Renal cortex interstitium (tissue), 11 donors: Measurements from ENCODE around the gene TCF4. TPM values are rescaled to one million over a fixed set of nuclear protein-coding genes. Genes with fewer than 3 reads are reported as not detected.

Source experiments
- DNase-seq, 11 donors: peaks; one replicate each; pipeline ENCODE4 v3.0.0-alpha.2; 2013; ENCODE audit warnings: low read depth in 9 of 11, low spot score in 4 of 11; ENCODE audit errors: extremely low read depth in 1 of 11
- polyA plus RNA-seq, 3 donors: library from polyadenylated mRNA; unstranded; fragments of 120-200 nt; gene quantifications; one replicate each; pipeline ENCODE4 v1.2.1, GENCODE V29; 2013; ENCODE audit not compliant: insufficient read length in 3 of 3

The TCF4 gene
- polyA plus RNA-seq, 3 donors, result 70.9 to 79.8 (median 71.1) TPM

GRCh38 chr18:55306359-55307024 lies 281.5 kb downstream of the TCF4 start:
- DNase-seq, result no peak

GRCh38 chr18:55302167-55302833 lies 285.7 kb downstream of the TCF4 start:
- DNase-seq, result no peak

- DNase-seq, result no peak
These were observed 286.2 kb downstream of the TCF4 start for GRCh38 chr18:55301824-55302166.

GRCh38 chr18:55300936-55301531 lies 287.0 kb downstream of the TCF4 start:
- DNase-seq, result no peak

DNA sequence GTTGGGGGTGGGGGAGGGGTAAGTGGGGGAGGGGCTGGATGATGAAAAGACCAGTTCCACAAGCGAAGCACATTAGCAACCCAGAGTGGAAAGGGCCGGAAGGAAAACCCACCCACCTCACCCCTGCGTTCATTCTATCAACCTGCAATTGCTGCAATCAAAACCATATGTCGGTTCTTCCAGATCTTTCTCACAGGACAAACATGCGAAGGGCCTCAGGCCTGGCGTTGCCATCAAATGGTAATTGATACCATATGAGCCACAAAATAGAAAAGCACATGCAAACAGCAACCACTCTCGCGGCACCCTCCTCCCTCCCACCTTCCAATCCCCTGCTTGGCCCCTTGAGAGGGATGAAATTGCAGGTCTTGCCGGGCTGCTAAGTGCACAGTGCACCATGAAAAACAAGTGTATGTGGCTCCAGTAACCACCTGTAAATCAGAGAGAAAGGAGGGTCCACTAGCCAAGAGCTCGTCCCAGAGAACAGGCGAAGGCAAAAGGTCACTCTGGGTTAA lies 287.5 kb downstream of the TCF4 start:
- peak in 1 of 11 donors; percentile 32 for DNase-seq

DNA sequence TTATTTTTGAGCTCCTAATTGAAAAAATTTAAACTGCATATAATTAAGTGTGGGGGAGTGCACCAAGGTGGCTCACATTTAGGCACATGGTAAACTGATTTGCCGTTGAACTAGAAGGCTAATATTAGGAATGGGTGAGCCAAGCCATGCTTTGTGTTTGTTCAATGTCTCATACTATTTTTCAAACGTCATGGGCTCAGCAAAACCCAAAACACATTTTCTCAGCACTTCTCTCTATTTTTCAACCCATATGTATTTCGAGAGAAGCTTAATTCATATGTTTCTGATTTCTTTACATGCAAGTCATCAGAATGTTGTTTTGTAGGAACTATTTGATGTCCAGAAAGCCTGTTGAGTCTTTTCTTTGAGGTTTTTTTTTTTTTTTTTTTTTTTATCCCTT lies 291.2 kb downstream of the TCF4 start:
- no peak for DNase-seq

- DNase-seq, result no peak
These were observed 291.9 kb downstream of the TCF4 start for GRCh38 chr18:55296115-55296514.

GRCh38 chr18:55290898-55291297 lies 297.1 kb downstream of the TCF4 start:
- no peak for DNase-seq

GRCh38 chr18:55289775-55290174 lies 298.2 kb downstream of the TCF4 start:
- DNase-seq, result no peak

DNA sequence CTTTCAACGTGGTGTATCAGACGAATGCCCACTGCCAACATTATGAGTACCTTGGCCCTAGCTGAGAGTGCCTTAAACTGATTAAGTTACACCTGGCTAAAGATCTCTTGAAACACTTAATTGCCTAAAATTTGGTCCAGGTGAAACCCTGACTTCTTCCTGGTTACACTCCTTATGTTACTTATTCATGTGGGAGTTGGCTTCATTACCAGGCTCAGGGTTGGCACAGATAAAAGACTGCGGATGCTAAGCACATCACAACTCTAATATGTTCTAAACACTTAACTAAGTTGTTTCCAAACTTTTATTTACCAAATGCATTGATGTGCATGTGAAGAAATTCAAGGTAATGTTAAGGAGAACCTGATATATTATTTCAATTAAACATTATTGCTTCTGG lies 298.9 kb downstream of the TCF4 start:
- DNase-seq, result no peak

DNA sequence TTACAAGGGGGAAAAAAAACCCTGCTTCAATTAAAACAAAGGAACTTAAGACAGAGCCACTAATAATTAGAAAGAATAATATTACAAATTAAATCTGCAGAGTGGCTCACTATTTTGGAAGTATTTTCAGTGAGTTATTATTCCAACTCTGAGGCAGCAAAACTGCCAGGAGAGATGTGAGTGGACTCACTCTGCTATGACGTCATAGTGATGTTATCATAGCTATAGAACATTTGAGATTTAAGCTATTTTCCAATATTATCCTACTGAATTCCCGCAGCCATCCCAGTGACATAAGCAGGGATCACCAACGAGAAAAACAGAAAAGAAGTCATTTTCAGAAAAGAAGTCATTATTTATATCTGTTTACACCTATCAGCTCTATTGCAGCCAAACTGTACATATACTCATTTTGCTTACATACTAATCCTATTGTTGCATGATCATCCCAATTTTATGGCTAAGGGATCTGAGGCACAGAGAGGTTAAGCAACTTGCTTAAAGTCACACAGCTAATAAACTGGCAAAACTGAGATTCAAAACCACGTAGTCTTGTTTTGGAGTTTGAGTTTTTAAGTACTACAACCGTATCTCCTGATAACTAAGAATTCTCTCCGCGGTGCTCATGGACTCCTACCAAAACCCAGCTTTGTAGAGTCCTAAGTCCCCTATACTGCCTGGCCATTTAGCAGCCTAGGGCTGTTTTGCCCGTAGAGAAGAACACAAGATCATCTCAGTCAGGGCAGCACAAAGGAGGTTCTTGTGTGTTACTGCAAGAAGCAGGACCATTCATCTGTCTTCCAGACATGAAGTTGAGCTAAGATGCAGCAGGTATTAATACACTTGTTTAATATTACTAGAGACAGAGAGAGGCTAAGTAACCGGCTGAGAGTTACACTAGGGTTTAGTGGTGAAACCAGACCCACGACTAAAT lies 299.8 kb downstream of the TCF4 start:
- no peak for DNase-seq

- no peak for DNase-seq
These were observed 300.7 kb downstream of the TCF4 start for GRCh38 chr18:55287149-55287806.

GRCh38 chr18:55286257-55286825 lies 301.7 kb downstream of the TCF4 start:
- no peak for DNase-seq

DNA sequence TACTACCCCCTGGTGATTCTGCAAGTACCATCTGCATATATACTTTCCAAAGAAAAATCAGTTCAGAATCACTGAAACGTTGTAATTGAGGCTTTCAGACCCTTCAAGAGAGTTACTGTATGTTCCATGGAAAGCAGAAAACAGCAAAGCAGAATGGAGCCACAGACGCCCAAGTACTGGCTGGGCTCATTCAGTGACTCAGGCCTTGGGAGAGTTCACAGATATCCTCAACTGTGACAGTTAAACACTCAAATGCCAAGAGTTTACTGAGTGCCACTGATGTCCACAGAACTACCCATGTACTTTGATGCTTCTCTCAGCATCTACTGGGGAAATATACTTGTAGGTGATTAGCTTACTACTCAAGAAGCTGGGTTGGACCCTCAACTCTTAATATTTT lies 303.4 kb downstream of the TCF4 start:
- DNase-seq, result no peak

- DNase-seq, result no peak
These were observed 304.7 kb downstream of the TCF4 start for GRCh38 chr18:55283309-55283708.

- DNase-seq, result no peak
These were observed 307.5 kb downstream of the TCF4 start for GRCh38 chr18:55280503-55280902.

DNA sequence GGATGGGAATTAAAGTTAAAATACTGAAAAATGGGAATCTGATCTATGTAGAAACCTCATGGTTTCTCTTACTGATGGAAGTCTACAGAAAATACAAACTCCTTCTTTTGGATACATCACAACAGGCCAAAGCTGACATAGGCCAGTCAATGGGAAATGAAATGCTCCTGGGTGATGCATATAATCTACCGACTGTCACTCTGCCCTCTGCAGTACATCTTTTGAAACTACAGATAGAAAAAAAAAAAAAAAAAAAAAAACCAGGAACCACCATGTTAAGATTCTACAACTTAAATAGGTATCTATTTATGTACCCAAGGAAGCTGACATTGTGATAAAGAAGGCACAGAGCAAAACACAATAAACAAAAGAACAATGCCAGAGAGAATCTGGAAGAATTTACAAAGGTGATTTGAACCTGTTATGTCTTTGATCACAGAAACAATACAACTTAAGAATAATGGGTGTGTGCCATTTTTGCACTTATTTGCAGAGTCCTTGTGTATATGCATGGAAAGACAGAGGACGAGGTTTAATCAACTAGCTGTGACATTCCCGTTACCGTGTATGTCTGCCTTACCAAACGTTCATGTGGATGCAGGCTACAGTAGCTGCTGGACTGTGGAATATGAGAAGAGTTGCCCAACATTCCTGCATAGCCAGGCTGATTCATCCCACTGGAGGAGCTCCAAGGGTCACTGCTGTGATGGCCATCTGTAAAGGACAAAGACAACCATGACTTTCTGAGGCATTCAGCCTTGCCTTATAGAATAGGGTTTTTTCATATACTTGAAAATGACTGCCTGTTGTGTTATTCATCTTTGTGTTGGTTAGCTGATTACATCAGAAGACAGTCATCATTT lies 312.7 kb downstream of the TCF4 start:
- DNase-seq, result no peak
